Activated T-cell treated with anti-CD3 and anti-CD28 coated beads for 1 hour (primary cell): ENCODE measurements around the gene S100A8.
"Not testable (repeated sequence)": the region's sequence is repeated elsewhere in the genome, so short reads cannot be mapped to it uniquely, and the experiment has no call there.

Experiments
- DNase-seq: peaks from one replicate; pipeline ENCODE4 v3.0.0-alpha.2; 2020; ENCODE audit warnings: low read depth

The S100A8 gene

DNA sequence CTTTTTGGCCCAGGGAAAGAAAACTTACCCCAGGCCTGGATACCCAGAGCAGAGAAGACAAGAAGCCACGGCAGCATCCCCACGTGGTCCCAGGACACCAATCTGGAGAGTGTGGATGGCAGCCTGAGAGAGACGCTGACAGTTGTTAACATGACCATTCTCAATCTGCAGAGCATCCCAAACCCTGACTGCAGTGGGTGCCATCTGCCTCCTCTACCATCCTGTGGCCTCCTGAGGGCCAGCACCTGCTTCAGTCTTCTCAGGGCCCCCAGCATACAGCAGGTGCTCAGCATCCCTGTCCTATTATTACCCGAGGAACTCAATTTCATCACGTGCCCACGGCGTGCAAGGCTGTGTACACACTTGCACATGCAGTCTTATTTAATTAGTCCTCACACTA, 43.0 kb downstream of the S100A8 start:
- DNase-seq = no peak

DNA sequence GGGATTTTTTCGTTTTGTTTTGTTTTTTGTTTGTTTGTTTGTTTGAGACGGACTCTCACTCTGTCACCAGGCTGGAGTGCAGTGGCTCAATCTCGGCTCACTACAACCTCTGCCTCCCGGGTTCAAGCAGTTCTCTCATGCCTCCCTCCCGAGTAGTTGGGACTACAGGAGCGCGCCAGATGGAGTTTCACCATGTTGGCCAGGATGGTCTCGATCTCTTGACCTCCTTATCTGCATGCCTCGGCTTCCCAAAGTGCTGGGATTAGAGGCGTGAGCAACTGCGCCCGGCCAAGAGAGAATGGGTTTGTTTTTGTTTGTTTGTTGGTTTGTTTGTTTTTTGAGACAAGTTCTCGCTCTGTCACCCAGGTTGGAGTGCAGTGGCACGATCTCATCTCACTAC, 43.8 kb downstream of the S100A8 start:
- DNase-seq = not testable (repeated sequence)

DNA sequence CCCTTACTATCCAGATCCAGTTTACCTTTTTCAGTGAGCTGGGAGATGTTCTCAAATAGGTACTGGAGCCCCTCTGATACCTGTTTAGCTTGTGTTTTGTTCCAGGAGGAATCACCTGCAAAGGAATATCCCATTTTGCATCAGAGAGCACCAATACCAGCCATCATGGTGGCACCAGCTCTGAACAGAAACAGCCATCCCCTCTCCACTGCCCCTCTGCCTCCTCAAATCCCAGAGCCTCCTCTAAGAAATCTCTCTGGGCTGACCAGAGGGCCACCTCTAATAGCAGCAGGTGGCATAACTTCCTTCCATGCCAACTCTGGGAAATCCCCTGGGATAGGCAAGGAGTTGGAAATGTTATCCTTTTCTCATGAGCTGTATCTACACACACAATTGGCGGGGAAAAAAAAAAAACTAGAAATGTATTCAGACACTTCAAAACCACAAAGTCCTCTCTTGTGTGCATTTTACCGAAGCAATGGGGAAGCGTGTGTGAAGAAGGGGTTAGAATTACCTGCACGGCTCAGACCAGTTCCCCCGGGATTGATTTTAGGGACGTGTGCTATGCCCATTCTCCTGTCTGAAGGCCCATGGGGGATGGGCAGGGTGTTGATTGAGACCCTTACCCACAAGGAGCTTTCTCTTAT, 44.7 kb downstream of the S100A8 start:
- DNase-seq = no peak

DNA sequence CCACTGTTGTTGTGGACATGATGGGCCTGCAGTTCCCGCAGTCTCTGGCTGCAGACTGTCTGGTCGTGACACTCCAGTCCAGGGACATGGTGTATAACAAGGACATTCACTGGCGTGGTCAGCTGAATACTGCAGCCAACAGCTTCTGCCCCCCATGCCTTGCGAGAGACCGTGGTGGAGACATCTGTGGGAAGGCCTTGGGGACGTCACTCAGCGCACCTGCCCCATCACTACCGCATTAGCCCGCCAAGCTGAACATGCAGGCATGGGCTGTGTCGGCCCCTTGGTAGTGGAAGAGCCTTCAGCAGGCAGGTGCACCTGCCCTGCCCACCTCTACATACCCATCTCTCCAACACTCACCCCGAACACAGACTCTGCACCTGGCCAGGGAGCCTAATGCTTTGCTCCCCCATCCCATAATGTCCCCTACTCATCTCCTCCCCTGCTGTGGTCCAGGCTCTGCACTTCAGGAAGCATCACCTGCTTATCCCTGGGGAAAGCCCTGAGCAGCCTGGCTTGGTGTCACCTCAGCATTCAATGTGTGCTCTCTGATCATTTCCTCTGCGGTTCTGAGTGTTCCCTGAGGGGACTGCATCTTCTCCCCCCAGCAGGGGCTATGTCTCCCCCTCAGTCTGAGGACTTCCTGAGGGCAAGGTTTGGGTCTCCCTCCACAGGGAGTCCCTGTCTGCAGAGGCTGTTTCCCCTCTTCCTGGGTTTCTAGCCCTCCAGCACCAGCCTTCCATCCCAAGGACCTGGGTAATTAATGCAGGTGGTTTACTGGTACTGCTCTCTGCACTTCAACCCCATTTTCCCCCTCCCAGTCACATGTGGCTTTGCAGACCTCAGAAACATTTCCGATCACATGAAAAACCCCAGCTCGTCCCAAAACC, 45.4 kb downstream of the S100A8 start:
- DNase-seq = no peak

DNA sequence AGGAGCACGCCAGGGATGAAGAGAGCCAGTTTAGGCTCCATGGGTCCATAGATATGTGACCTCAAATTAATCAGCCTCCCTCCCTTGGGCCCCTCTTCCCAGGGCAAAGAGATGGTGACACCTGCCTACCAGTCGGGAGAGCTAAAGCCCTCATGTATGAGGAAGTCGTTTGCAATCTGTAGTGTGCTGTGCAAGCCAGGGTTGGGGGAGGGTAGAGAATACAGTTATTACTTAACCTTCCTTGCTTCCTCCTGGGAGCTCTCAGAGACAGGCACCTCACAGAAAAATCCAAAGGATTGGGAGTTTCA, 46.2 kb downstream of the S100A8 start:
- no peak for DNase-seq

DNA sequence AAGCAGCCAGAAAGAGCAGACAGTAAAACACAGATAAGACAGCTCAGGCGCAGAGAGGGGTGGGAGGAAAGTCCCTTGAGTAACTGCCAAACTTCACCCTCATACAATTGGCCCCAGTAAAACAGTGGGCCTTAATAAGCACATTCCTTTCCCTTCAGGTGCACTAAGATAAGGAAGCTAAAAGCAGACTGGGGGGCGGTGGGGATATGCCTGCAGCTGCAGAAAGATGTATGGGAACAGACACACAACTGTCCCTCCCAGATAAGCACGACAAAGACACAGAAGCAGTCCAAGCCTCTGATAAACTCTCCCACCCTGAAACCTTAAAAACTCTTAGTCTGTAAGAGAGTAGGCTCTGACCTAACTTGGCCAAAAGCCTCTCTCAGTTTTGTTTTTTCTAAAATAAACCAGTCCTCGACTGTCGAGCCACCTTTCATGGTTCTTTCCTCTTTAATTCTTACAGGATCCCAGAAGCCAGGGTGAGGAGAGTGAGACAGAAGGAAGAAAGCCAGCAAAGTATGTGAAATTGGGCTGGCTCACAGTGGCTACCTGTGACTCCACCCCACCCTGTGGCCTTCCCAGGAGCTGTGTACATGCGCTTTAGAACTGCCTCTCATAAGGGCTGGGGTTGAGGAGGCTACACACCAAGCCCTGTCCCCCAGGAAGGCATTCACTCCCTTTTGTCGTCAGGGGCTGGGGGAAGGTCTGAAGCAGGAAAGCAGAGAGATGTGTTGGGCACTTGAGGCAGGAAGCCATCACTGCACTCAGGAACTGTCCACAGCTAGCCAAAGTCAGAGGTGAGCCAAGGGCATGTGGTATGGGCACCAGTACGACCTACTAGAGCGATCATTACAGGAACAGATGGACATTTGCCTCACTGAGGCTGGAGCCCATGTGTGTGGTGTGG, 46.8 kb downstream of the S100A8 start:
- DNase-seq = no peak

DNA sequence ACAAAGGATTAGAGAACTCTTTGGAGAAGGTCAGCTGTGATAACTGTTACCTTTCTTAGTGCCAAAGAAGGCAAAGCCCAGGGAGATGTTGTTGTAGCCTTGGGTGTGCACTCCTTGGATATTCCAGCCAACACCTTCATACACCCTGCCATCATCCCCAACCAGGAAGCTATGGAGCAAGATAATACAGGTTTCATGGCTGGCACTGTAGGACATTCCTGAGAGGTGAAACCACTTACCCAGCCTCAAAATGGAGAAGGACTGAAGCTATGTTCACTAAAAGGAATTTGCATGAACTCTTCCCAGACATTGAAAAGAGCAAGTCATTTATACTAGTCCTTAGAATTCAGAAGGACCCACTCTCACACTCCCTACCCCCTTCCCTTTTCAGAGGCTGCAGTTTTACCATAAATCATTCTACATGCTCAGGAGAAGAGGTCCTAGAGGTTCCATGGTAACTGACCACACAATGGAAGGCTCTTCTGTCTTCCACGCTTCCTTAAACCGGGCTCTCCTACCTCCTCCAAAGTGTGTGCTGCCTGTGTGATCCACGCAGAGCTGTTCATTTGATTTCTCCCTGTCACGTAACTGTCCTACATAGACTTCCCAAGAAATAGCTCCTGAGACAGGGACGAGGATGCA, 47.7 kb downstream of the S100A8 start:
- DNase-seq = no peak

DNA sequence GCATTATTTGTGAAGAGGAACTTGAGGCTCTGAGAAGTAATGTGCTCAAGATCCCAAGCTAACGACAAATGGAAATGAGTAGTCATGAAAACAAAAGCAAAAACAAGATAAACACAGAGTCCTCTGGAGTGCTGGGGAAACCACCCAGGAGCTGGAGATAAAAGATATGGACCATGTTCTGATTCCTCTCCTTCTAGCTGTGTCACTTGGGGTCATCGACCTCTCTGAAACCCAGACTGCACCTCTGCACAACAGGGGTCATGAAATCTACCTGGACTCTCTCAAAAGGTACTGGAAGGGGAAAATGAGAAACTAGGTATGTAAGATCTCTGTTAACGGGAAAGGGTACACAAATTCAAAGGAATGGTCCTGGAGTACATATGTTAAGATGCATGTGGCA, 48.7 kb downstream of the S100A8 start:
- no peak for DNase-seq

DNA sequence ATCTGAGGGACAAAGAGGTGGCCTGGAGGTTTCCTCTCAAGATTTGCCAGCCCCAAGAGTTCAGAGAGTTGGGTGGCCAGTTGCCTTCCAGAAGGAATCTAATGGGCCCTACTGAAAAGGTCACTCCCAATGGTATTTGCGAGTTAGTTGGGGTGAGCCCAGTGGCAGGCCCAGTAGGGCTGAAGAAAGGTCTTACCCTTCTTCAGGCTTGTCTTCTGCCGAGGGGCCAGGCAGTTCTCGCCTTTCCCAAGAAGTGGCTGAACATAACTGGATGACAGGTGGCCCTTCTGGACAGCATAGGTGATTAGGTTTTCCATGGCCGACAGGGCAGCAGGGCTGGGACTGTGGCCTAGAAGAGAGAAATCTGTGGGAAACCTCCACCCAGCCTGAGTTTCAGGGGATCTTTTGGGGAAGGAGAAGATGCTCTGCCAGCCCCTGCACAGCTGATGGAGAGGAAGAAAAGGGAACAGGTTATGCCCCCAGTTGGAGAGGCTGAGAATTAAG, 49.4 kb downstream of the S100A8 start:
- DNase-seq = no peak

- no peak for DNase-seq
These were observed 50.5 kb downstream of the S100A8 start for GRCh38 chr1:153340356-153340755.
